Posterior vena cava (tissue), 2 donors: ENCODE results near the gene KSR1. TPM values are rescaled to one million over a fixed set of nuclear protein-coding genes. Genes with fewer than 3 reads are reported as not detected.

Experiments used
- DNase-seq: peaks from one replicate; pipeline ENCODE4 v3.0.0-alpha.2; 2020; ENCODE audit warnings: low spot score
- intact Hi-C, 2 donors: fragments of 100-400 bp; cut with DNase I; formaldehyde crosslinking; loops; one replicate each; pipeline versions ENCODE4 v1.14.1 to v1.14.2; 2022 to 2023
- total RNA-seq, 2 donors: library from RNA; stranded (reverse); fragmentation: NEBNext Ultra II Directional; extraction: Animal tissue kit (Norgen Biotek cat#: 25700); gene quantifications; one replicate each; pipeline ENCODE4 v1.2.1, GENCODE V29; 2021
- donor health status: DM: yes; HTN: yes; CAD: no.
- donor health status: DM: yes; HTN: yes; CAD: no.

Gene KSR1
- total RNA-seq, 2 donors from 2014 or later = 30.3 to 35.5 TPM

DNA sequence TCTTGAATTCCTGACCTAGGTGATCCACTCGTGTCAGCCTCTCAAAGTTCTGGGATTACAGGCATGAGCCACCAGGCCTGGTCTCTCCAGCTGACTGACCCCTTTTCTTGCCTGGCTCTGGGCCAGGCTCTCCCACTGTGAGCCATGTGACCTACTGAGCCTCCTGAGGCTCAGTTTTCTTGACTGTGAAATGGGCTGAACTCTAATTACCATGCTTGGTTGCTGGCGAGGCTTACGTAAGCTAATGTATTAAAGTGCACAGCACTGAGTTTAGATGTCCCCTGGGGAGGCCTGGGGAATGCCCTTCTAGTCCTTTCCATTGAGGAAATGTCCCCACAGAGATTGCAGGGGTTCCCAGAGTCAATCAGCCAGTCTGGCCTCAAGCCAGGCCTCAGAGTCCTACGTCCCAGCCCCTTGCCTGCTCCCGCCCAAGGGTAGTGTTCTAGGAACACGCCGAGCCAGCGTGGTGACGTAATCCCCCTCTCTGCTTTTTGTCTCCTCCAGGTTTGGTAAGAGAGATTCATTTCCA is 129.0 kb downstream of the KSR1 start:
- intact Hi-C loops = no loop called here
- no peak for DNase-seq

- intact Hi-C loops = no loop called here
- DNase-seq = no peak
Observed at GRCh38 chr17:27585792-27586191, 129.5 kb downstream of the KSR1 start.

- no peak for DNase-seq
- intact Hi-C loops = no loop called here
Observed at GRCh38 chr17:27586203-27586721, 130.0 kb downstream of the KSR1 start.

DNA sequence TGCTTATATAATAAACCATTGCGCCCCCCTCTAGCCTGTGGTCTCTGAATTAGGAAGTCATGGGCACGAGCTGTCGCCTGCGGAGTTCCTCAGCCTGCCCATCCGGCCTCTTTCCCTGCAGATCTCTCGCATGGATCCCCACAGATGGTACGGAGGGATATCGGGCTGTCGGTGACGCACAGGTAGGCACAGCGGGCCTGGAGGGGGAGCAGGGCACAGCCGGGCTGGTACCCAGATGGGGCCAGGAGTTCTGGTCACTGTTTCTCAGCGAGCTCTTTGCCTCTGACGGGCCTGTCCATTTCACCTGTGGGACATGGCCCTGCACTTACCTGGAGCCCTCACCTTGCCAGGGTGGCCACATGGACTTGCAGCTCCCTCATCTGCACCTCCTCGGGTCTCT is 132.1 kb downstream of the KSR1 start:
- no peak for DNase-seq
- intact Hi-C loops = no loop called here

DNA sequence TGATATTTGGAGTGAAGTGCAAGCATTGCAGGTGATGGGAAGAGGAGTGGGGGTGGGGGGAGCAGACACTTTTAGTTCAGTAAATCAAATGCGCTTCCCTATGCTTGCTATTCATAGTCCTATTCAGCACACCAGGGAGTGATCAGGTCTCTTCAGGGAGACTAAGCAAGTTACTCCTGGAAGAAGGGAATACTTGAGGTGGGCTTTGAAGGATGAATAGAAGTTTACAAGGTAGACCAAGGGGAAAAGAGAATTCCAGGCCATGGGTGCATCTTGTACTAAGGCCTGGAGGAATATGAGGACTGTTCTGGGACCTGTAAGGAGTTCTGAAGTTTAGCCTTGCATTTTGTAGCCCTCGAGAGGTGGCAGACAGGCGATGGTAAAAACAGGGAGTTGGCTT is 134.6 kb downstream of the KSR1 start:
- no peak for DNase-seq
- intact Hi-C loops = no loop called here

GRCh38 chr17:27591986-27592385 is 135.7 kb downstream of the KSR1 start:
- DNase-seq = no peak
- intact Hi-C loops = no loop called here

DNA sequence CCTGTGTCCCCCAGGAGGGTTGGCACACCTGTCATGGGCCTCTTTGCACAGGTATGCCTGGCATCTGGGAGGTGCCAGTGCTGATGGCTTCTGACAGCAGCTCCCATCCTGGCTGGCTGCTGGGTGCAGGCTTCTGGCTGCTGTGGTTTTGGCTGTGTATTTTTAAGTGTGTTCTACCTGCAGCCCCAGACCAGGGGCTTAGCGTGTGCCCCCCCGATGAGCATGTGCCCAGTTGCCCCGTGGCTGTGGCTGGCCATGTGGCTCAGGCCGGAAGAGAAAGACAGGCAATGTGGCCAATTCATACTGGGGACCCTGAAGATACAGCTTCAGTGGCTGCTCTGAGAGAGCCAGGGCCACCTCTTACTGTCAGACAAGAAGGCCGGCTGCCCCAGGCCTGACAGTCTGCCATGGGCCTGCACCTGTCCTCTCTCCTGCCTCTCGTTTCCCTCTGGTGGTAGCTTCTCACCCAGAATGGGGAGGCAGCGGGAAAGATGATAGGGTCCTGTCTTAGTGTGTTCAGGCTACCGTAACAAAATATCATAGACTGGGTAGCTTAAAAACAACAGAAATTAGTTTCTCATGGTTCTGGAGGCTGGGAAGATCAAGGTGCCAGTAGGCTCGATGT is 137.1 kb downstream of the KSR1 start:
- no peak for DNase-seq
- intact Hi-C loops = no loop called here

DNA sequence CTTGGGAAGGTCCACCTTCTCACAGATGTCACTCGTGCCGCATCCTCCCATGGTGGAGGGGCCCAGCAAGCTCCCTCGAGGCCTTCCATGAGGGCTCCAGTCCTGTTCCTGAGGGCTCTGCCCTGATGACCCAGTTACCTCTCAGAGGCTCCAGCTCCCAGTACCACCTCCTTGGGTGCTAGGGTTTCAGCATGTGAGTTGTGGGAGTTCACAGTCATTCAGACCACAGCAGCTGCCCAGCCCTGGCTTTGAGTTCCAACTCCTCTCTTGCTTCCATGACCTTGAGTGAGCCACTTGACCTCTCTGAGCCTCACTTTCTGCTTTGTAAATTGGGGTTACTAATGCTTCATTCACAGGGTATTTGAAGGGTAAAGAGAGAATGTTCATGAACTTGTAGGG is 137.6 kb downstream of the KSR1 start:
- DNase-seq = no peak
- intact Hi-C loops = no loop called here

- intact Hi-C loops = no loop called here
- peak; percentile 11 for DNase-seq
Observed at GRCh38 chr17:27595208-27595607, 139.0 kb downstream of the KSR1 start.

GRCh38 chr17:27596096-27596495 is 139.8 kb downstream of the KSR1 start:
- DNase-seq = no peak
- intact Hi-C loops = loop anchor here in 1 of 2 donors (2.0 kb wide), 1 partner anchor 359 kb away; no protein-coding TSS in a partner anchor

- intact Hi-C loops = loop anchor here in 1 of 2 donors (2.0 kb wide), 1 partner anchor 360 kb away; no protein-coding TSS in a partner anchor
- peak; percentile 74 for DNase-seq
Observed at GRCh38 chr17:27596566-27597187, 140.4 kb downstream of the KSR1 start.

GRCh38 chr17:27597188-27597580 is 140.9 kb downstream of the KSR1 start:
- peak; percentile 59 for DNase-seq
- intact Hi-C loops = loop anchor here in 1 of 2 donors (2.0 kb wide), 1 partner anchor 360 kb away; no protein-coding TSS in a partner anchor

GRCh38 chr17:27597783-27598320 is 141.6 kb downstream of the KSR1 start:
- intact Hi-C loops = loop anchor here in 1 of 2 donors (2.0 kb wide), 1 partner anchor 361 kb away; no protein-coding TSS in a partner anchor

GRCh38 chr17:27598337-27599050 is 142.2 kb downstream of the KSR1 start:
- DNase-seq = peak; percentile 58
- intact Hi-C loops = no loop called here

More at GRCh38 chr17:27597783-27598320, 141.6 kb downstream of the KSR1 start:
- peak; percentile 70 for DNase-seq

DNA sequence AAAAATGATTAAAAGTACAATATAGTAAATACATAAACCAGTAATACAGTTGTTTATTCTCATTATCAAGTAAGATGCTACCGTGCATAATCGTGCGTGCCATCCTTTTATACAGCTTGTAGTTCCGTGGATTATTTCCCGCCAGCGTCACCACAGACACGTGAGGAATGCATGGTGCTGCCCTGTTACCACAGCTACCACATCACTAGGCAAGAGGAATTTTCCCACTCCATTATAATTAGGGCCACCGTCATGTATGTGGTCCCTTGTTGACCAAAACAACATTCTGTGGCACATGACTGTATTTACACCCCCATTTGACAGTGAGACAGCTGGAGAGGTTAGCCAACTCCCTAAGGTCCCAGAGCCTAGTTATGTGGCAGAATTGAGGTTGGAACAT is 144.2 kb downstream of the KSR1 start:
- no peak for DNase-seq
- intact Hi-C loops = loop anchor here (5.0 kb wide), 4 partner anchors 52 to 363 kb away; no protein-coding TSS in a partner anchor

DNA sequence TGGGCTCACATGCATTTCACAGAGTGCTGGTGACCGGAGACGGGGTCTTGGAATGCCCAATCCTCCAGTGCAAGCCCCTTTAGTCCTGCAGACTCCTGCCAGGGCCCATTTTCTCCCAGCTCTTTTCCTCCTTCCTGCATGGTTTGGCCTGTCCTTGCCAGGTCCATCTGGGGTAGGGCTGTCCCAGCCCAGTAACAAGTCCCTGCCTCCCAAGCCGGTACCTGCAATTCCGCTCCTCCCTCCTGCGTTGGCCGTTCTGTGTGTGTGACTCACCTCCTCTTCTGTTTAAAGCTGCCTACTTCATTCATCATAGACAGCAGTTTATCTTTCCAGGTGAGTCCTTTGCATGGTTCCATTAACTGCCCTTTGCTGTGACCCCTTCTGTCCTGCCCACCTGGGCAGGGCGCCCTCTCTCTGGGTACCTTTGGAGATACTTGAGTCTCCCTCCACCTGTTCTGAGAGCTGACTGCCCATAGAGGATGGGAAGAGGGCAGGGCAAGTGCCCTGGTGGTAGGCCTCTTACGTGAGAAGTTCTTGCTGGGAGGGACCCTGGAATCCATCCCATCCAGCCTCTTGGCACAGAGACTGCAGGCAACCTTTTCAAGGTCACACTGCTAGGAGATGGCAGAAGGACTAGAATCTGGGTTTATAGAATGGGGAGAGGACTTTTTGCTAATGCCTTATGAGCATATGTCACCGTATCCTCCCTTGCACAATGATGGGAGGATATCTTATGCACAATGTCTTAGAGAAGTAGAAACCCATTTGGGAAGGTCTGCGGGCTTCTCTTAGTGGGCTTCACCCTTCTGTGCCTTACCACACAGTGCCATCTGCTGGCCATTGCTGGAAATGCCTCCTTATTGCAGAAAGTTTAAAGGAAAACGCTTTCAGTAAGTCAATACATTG is 145.1 kb downstream of the KSR1 start:
- DNase-seq = peak; percentile 88

DNA sequence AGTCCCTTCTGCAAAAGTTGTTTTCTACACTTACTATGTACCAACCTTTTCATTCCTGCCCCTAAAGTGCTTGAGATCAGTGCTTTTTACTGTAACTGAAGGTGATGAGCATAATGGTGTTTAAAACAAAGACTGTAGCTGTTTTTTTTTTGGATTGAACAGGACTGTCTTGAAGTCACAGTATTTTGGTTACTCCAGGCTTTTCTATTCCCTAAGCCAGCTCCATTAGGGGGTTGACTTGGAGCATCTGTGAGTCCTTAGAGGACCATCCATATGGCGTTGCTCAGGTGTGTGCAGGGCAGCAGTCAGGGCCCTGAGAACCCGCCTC is 145.7 kb downstream of the KSR1 start:
- intact Hi-C loops = loop anchor here (5.0 kb wide), 4 partner anchors 50 to 365 kb away; no protein-coding TSS in a partner anchor
- no peak for DNase-seq

More for the DNA sequence above, 145.1 kb downstream of the KSR1 start:
- intact Hi-C loops = loop anchor here (5.0 kb wide), 4 partner anchors 51 to 364 kb away; no protein-coding TSS in a partner anchor

- peak; percentile 93 for DNase-seq
- intact Hi-C loops = loop anchor here (1.0 to 5.0 kb wide), 5 partner anchors 44 to 366 kb away; no protein-coding TSS in a partner anchor
Observed at GRCh38 chr17:27602721-27603420, 146.6 kb downstream of the KSR1 start.
